Esophagus muscularis mucosa (tissue), 4 donors: Measurements from ENCODE around the gene NUP37. TPM values are rescaled to one million over a fixed set of nuclear protein-coding genes. Genes with fewer than 3 reads are reported as not detected.

Source experiments
- DNase-seq: peaks from one replicate; pipeline ENCODE4 v3.0.0-alpha.2; 2017; ENCODE audit errors: extremely low spot score
- H3K27ac ChIP-seq, 4 donors: fragments of 200-600 bp; sonication (generic); replicated peaks in 1 of 4; 1 replicate in 3 of 4; 2 replicates in 1 of 4; pipeline ENCODE4 v1.5.1; 2016 to 2019; ENCODE audit warnings: mild to moderate bottlenecking in 1 of 4
- H3K27me3 ChIP-seq, 4 donors: fragments of 200-600 bp; sonication (generic); one replicate each; pipeline versions ENCODE4 v1.5.1 to v1.6.0; 2016 to 2019
- H3K36me3 ChIP-seq, 4 donors: fragments of 200-600 bp; sonication (generic); one replicate each; pipeline ENCODE4 v1.5.1; 2016 to 2019
- H3K4me1 ChIP-seq, 4 donors: fragments of 200-600 bp; sonication (generic); one replicate each; pipeline ENCODE4 v1.5.1; 2016 to 2019
- H3K4me3 ChIP-seq, 4 donors: fragments of 200-600 bp; sonication (generic); 1 replicate in 2 of 4; 2 replicates in 2 of 4; pipeline ENCODE4 v1.5.1; 2016 to 2019; ENCODE audit warnings: mild to moderate bottlenecking in 4 of 4, moderate library complexity in 1 of 4
- H3K9me3 ChIP-seq, 4 donors: fragments of 200-600 bp; sonication (generic); 1 replicate in 3 of 4; 2 replicates in 1 of 4; pipeline ENCODE4 v1.5.1; 2016 to 2019
- EP300 ChIP-seq: sonication (generic); formaldehyde crosslinking; IDR thresholded peaks from one replicate; pipeline ENCODE4 v1.6.1; 2017; ENCODE audit warnings: antibody characterized with exemption
- POLR2A ChIP-seq: fragments of 450-650 bp; IDR thresholded peaks from one replicate; pipeline ENCODE4 v1.6.1; 2017; ENCODE audit warnings: antibody characterized with exemption, moderate library complexity, mild to moderate bottlenecking, low read depth
- POLR2AphosphoS5 ChIP-seq, 2 donors: sonication (generic); formaldehyde crosslinking; IDR thresholded peaks; one replicate each; pipeline ENCODE4 v1.6.1; 2017; ENCODE audit warnings: antibody characterized with exemption in 2 of 2
- WGBS: methylation state at CpG from one replicate; pipeline ENCODE4 v1.1.5; 2018; 5-methylcytosine and 5-hydroxymethylcytosine counted together
- intact Hi-C: fragments of 100-400 bp; cut with DNase I; formaldehyde crosslinking; loops from one replicate; pipeline ENCODE4 v1.15.1; 2023
- total RNA-seq, 4 donors: library from RNA; depleted of rRNA; stranded (reverse); fragments of >200 nt; gene quantifications; one replicate each; pipeline versions ENCODE4 v1.1.0 to v1.2.1, GENCODE V29; 2016
- TF ChIP-seq, protein P1 (sequence below), 3 experiments: fragments of 200-600 bp in 2 of 3; fragments of 450-650 bp in 1 of 3; sonication (generic) in 2 of 3; IDR thresholded peaks; one replicate each; pipeline ENCODE4 v1.5.1; 2017 to 2019; ENCODE audit warnings: antibody characterized with exemption in 3 of 3, mild to moderate bottlenecking in 2 of 3, moderate library complexity in 1 of 3

The NUP37 gene
- total RNA-seq, 4 donors from 2014 or later = 9.9 to 23.3 (median 15.4) TPM

DNA sequence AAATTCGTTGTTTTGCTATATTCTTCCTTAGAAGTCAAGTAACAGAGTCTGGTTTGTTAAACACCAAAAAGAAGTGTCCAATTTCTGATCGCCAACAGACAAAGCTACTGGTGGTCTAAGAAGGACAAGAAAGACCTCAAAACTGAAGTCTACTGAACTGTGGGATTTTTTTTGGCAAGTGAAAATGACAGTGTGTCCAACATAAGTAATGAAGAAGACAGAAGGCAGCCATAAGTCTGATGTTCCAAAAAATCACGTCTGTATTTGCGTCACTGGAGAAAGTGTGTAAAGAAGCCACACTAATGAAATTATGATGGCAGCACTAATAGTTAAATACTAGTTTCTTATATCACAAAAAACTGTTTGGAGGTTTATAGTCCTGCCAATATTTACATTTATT is 90.8 kb downstream of the NUP37 start:
- DNase-seq = no peak
- H3K4me1 ChIP-seq = peaks cover 5 to 26% (median 16%) of the 10 kb centered on the region in 4 donors
- no peak overlapping the region for H3K4me3 ChIP-seq
- H3K27ac ChIP-seq = no peak overlapping the region
- WGBS = 67% methylated on average over 4 of the region's 4 CpGs
- intact Hi-C loops = no loop called here
- H3K36me3 ChIP-seq = peaks cover 0 to 34% (median 13%) of the 10 kb centered on the region in 4 donors
- no peaks in the 10 kb centered on the region for H3K9me3 ChIP-seq
- no peaks in the 10 kb centered on the region for H3K27me3 ChIP-seq
- TF ChIP-seq POLR2A = no peak
- TF ChIP-seq EP300 = no peak
- TF ChIP-seq, protein P1, sequence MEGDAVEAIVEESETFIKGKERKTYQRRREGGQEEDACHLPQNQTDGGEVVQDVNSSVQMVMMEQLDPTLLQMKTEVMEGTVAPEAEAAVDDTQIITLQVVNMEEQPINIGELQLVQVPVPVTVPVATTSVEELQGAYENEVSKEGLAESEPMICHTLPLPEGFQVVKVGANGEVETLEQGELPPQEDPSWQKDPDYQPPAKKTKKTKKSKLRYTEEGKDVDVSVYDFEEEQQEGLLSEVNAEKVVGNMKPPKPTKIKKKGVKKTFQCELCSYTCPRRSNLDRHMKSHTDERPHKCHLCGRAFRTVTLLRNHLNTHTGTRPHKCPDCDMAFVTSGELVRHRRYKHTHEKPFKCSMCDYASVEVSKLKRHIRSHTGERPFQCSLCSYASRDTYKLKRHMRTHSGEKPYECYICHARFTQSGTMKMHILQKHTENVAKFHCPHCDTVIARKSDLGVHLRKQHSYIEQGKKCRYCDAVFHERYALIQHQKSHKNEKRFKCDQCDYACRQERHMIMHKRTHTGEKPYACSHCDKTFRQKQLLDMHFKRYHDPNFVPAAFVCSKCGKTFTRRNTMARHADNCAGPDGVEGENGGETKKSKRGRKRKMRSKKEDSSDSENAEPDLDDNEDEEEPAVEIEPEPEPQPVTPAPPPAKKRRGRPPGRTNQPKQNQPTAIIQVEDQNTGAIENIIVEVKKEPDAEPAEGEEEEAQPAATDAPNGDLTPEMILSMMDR (IDR thresholded peaks at IDR 0.05) = no peak
- TF ChIP-seq POLR2AphosphoS5 (IDR thresholded peaks at IDR 0.05) = no peak

- TF ChIP-seq, protein P1 (IDR thresholded peaks at IDR 0.05) = no peak
- no peak for TF ChIP-seq POLR2AphosphoS5 (IDR thresholded peaks at IDR 0.05)
- TF ChIP-seq EP300 = no peak
- TF ChIP-seq POLR2A = no peak
- H3K4me3 ChIP-seq = no peak overlapping the region
- H3K27me3 ChIP-seq = no peaks in the 10 kb centered on the region
- H3K9me3 ChIP-seq = no peaks in the 10 kb centered on the region
- intact Hi-C loops = no loop called here
- peaks cover 7 to 47% (median 39%) of the 10 kb centered on the region in 4 donors for H3K4me1 ChIP-seq
- no peak overlapping the region for H3K27ac ChIP-seq
- 68% methylated on average over 1 of the region's 1 CpG for WGBS
- peaks cover 0 to 21% (median 7%) of the 10 kb centered on the region in 4 donors for H3K36me3 ChIP-seq
- no peak for DNase-seq
Observed at GRCh38 chr12:102026728-102027127, 93.2 kb downstream of the NUP37 start.

DNA sequence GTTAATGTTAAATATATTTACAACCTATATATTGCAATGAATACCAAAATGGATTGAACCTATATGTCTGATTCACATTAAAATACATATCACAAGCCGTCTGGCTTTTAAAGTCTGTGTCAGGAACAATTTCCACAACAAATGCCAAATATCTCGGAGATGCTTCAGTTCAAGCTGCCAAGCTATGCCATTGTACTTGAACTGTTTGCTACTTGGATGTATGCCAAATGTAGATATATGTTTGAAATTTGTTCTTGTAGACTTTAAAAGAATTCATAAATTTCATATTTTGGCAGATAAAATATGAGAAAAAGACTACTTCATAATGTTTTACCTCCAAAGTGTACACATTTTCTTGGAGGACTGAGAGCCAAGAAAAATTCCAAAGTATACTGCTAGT is 95.1 kb downstream of the NUP37 start:
- Histone ChIP-seq H3K4me3 (no peak overlapping the region), H3K27ac (peak overlapping the region in 2 of 4 donors; percentile 65 to 76), H3K9me3 (no peaks in the 10 kb centered on the region), H3K27me3 (no peaks in the 10 kb centered on the region), H3K36me3 (peaks cover 0 to 11% (median 5%) of the 10 kb centered on the region in 4 donors), H3K4me1 (peaks cover 7 to 53% (median 48%) of the 10 kb centered on the region in 4 donors)
- no peak for DNase-seq
- intact Hi-C loops = no loop called here
- no peak for TF ChIP-seq POLR2A
- WGBS = 56% methylated on average over 2 of the region's 2 CpGs

DNA sequence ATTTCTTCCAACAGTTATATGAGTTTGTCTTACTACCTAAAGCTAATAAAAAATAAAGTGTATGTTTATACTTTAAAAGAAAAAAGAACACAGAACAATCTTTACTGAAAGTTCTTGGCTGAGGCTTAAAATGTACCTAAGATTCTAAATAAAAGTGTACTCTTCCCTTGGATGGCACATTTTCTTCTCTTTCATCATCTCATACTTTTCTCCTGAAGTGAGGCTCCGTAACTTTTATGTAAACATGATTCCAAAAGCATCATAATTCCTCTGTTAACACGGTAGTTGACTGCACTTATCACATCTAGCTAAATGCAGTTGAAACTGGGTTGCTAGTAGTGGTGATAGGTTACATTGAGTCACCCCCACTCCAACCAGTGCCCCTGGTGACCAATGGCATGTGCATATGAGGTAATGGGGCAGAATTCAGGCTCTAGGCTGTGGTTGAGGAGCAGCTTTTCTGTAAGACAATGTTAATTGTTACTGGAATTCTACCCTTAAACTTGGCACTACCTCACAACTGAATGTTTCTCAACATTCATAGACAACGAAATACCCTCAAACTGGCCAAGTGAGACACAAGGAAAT is 96.5 kb downstream of the NUP37 start:
- Histone ChIP-seq H3K9me3 (no peaks in the 10 kb centered on the region), H3K4me3 (no peak overlapping the region), H3K27me3 (no peaks in the 10 kb centered on the region), H3K27ac (peak overlapping the region; percentile 60 to 76 (median 66)), H3K4me1 (peaks cover 7 to 52% (median 45%) of the 10 kb centered on the region in 4 donors), H3K36me3 (peaks cover 0 to 12% (median 5%) of the 10 kb centered on the region in 4 donors)
- TF ChIP-seq POLR2A (no peak), POLR2AphosphoS5 (IDR thresholded peaks at IDR 0.05) (peak in 1 of 2 donors; percentile 51), EP300 (peak; percentile 17)
- DNase-seq = no peak
- intact Hi-C loops = no loop called here
- 68% methylated on average over 3 of the region's 3 CpGs for WGBS

Other genes with a start within 250 kb of the NUP37 start
- 10 to 100 TPM in 3 of 4 donors, 1 to 10 TPM in 1; 10.0 to 24.9 (median 17.8) TPM for gene DRAM1, start 242.5 kb downstream of the NUP37 start, total RNA-seq
- gene WASHC3, start 58.1 kb downstream of the NUP37 start, total RNA-seq = 100 to 1,000 TPM in 1 of 4 donors, 10 to 100 TPM in 3; 85.7 to 101 (median 86.8) TPM
- gene PARPBP, start 69 bp upstream of the NUP37 start, total RNA-seq = under 1 TPM; 0.45 to 0.83 (median 0.64) TPM
- gene PMCH, start 77.7 kb upstream of the NUP37 start, total RNA-seq = not detected